Uterus (tissue), 2 donors: ENCODE results near the gene ARHGAP18.

Source experiments
- POLR2A ChIP-seq, 2 donors: fragments of 450-650 bp; IDR thresholded peaks; one replicate each; pipeline ENCODE4 v1.6.1; 2016; ENCODE audit warnings: antibody characterized with exemption in 2 of 2, mild to moderate bottlenecking in 1 of 2, moderate library complexity in 1 of 2
- TF ChIP-seq, protein P1 (sequence below), 4 experiments: fragments of 200-600 bp in 2 of 4; fragments of 450-650 bp in 2 of 4; sonication (generic) in 2 of 4; IDR thresholded peaks; one replicate each; pipeline ENCODE4 v1.5.1; 2016 to 2019; ENCODE audit warnings: antibody characterized with exemption in 4 of 4, mild to moderate bottlenecking in 2 of 4, moderate library complexity in 1 of 4

DNA sequence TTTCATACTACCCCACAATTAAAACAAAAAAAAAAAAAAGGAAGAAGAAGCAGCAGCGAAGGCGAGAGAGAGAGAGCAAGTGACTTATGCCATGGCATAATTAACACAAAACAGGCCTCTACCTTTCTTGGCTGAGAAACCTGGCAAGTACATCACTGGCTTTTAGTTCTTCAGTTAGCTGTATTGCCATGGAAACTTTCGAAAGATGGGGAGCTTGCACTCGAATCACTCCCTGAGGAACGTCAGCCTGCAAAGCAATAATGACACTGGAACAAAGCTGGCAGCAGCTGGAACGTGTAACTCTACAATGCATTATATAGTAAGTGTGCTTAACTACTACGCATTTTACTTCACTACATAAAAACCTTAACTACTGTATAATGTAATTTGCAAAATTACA is 126.1 kb downstream of the ARHGAP18 start:
- no peak for TF ChIP-seq POLR2A (IDR thresholded peaks at IDR 0.05)
- TF ChIP-seq, protein P1, sequence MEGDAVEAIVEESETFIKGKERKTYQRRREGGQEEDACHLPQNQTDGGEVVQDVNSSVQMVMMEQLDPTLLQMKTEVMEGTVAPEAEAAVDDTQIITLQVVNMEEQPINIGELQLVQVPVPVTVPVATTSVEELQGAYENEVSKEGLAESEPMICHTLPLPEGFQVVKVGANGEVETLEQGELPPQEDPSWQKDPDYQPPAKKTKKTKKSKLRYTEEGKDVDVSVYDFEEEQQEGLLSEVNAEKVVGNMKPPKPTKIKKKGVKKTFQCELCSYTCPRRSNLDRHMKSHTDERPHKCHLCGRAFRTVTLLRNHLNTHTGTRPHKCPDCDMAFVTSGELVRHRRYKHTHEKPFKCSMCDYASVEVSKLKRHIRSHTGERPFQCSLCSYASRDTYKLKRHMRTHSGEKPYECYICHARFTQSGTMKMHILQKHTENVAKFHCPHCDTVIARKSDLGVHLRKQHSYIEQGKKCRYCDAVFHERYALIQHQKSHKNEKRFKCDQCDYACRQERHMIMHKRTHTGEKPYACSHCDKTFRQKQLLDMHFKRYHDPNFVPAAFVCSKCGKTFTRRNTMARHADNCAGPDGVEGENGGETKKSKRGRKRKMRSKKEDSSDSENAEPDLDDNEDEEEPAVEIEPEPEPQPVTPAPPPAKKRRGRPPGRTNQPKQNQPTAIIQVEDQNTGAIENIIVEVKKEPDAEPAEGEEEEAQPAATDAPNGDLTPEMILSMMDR (IDR thresholded peaks at IDR 0.05): no peak
